Tibial nerve (tissue), 4 donors: ENCODE measurements around the gene MRPL2. TPM values are rescaled to one million over a fixed set of nuclear protein-coding genes. Genes with fewer than 3 reads are reported as not detected.
A peak's percentile ranks its signal among the peaks of the same experiment; 100 is the strongest.

ENCODE experiments used
- DNase-seq, 2 donors: peaks; one replicate each; pipeline ENCODE4 v3.0.0-alpha.2; 2019; ENCODE audit warnings: low spot score in 2 of 2
- H3K27ac ChIP-seq, 4 donors: fragments of 200-600 bp; sonication (generic) in 3 of 4; one replicate each; pipeline ENCODE4 v1.5.1; 2017 to 2019; ENCODE audit warnings: mild to moderate bottlenecking in 1 of 4
- H3K27me3 ChIP-seq, 2 donors: fragments of 200-600 bp; sonication (generic) in 1 of 2; one replicate each; pipeline versions ENCODE4 v1.5.1 to v1.6.0; 2017 to 2019
- H3K36me3 ChIP-seq, 3 donors: fragments of 200-600 bp; sonication (generic); one replicate each; pipeline ENCODE4 v1.5.1; 2018 to 2019
- H3K4me1 ChIP-seq, 4 donors: fragments of 200-600 bp; sonication (generic) in 3 of 4; one replicate each; pipeline ENCODE4 v1.5.1; 2017 to 2019
- H3K4me3 ChIP-seq, 4 donors: fragments of 200-600 bp; sonication (generic) in 3 of 4; one replicate each; pipeline ENCODE4 v1.5.1; 2017 to 2019; ENCODE audit warnings: mild to moderate bottlenecking in 1 of 4, moderate library complexity in 1 of 4
- H3K9me3 ChIP-seq, 4 donors: fragments of 200-600 bp; sonication (generic) in 3 of 4; one replicate each; pipeline ENCODE4 v1.5.1; 2017 to 2019
- CTCF ChIP-seq, 5 experiments: fragments of 200-600 bp in 3 of 5; fragments of 450-650 bp in 2 of 5; sonication (generic) in 3 of 5; IDR thresholded peaks; one replicate each; pipeline ENCODE4 v1.5.1; 2016 to 2019; ENCODE audit warnings: antibody characterized with exemption in 5 of 5, mild to moderate bottlenecking in 3 of 5, moderate library complexity in 2 of 5
- EP300 ChIP-seq, 2 donors: sonication (generic); formaldehyde crosslinking; IDR thresholded peaks; one replicate each; pipeline ENCODE4 v1.6.1; 2017; ENCODE audit warnings: antibody characterized with exemption in 2 of 2, mild to moderate bottlenecking in 1 of 2
- POLR2A ChIP-seq, 2 donors: fragments of 450-650 bp; IDR thresholded peaks; one replicate each; pipeline ENCODE4 v1.6.1; 2017; ENCODE audit warnings: antibody characterized with exemption in 2 of 2, mild to moderate bottlenecking in 2 of 2, moderate library complexity in 2 of 2
- WGBS, 2 donors: methylation state at CpG; one replicate each; pipeline ENCODE4 v1.1.5; 2018; 5-methylcytosine and 5-hydroxymethylcytosine counted together
- total RNA-seq, 4 donors: library from RNA; depleted of rRNA; stranded (reverse); fragments of >200 nt; gene quantifications; one replicate each; pipeline ENCODE4 v1.1.0, GENCODE V29; 2016

MRPL2 gene
- total RNA-seq, 4 donors from 2014 or later: 8.4 to 17.3 (median 11.6) TPM

- peak; percentile 98 to 99 for DNase-seq
- H3K27ac ChIP-seq: peak within 1 kb of the TSS; percentile 69 to 89 (median 84)
- H3K27me3 ChIP-seq: no peaks in the 10 kb centered on the region
- TF ChIP-seq EP300 (IDR thresholded peaks at IDR 0.05): peak; percentile 92 to 94
- peak; percentile 23 to 57 for TF ChIP-seq POLR2A (IDR thresholded peaks at IDR 0.05)
- TF ChIP-seq CTCF (IDR thresholded peaks at IDR 0.05): peak in 1 of 5 experiments; percentile 32
- peaks cover 5 to 58% (median 19%) of the 10 kb centered on the region in 4 donors for H3K4me1 ChIP-seq
- WGBS, 2 donors: 0 to 1% methylated on average over 46 to 51 of the region's 51 CpGs
- H3K4me3 ChIP-seq: peak within 1 kb of the TSS; percentile 76 to 86 (median 80)
- peaks cover 0 to 58% (median 5%) of the 10 kb centered on the region in 3 donors for H3K36me3 ChIP-seq
- H3K9me3 ChIP-seq: no peaks in the 10 kb centered on the region
These were observed 45.3 kb downstream of the MRPL2 start, which contains the start of the genes KLHDC3 and MEA1 for GRCh38 chr6:43013843-43014433. KLHDC3 (plus strand) TSS chr6:43014249; CDS start chr6:43017193, 2,944 bp downstream. MEA1 (minus strand) TSS chr6:43013946; CDS start chr6:43013813, 133 bp downstream.

GRCh38 chr6:43013097-43013842 is 46.0 kb downstream of the MRPL2 start:
- DNase-seq: no peak
- 2 to 3% methylated on average over 21 to 25 of the region's 25 CpGs for WGBS, 2 donors
- TF ChIP-seq EP300 (IDR thresholded peaks at IDR 0.05) (no peak), POLR2A (IDR thresholded peaks at IDR 0.05) (no peak), CTCF (IDR thresholded peaks at IDR 0.05) (no peak)
- H3K27me3 ChIP-seq: no peaks in the 10 kb centered on the region
- H3K27ac ChIP-seq: peak overlapping the region; percentile 69 to 89 (median 79)
- peaks cover 5 to 56% (median 19%) of the 10 kb centered on the region in 4 donors for H3K4me1 ChIP-seq
- H3K9me3 ChIP-seq: no peaks in the 10 kb centered on the region
- peaks cover 0 to 58% (median 8%) of the 10 kb centered on the region in 3 donors for H3K36me3 ChIP-seq
- peak overlapping the region; percentile 62 to 80 (median 78) for H3K4me3 ChIP-seq

- no peaks in the 10 kb centered on the region for H3K27me3 ChIP-seq
- H3K4me3 ChIP-seq: no peak overlapping the region
- WGBS, 2 donors: 83 to 84% methylated on average over 6 of the region's 6 CpGs
- no peaks in the 10 kb centered on the region for H3K9me3 ChIP-seq
- no peak for DNase-seq
- H3K36me3 ChIP-seq: peaks cover 0 to 58% (median 8%) of the 10 kb centered on the region in 3 donors
- H3K4me1 ChIP-seq: peaks cover 5 to 52% (median 19%) of the 10 kb centered on the region in 4 donors
- H3K27ac ChIP-seq: no peak overlapping the region
- no peak for TF ChIP-seq CTCF (IDR thresholded peaks at IDR 0.05)
- no peak for TF ChIP-seq EP300 (IDR thresholded peaks at IDR 0.05)
- no peak for TF ChIP-seq POLR2A (IDR thresholded peaks at IDR 0.05)
These were observed 46.9 kb downstream of the MRPL2 start for GRCh38 chr6:43012364-43012763.

- no peaks in the 10 kb centered on the region for H3K9me3 ChIP-seq
- no peaks in the 10 kb centered on the region for H3K27me3 ChIP-seq
- no peak for DNase-seq
- no peak for TF ChIP-seq CTCF (IDR thresholded peaks at IDR 0.05)
- TF ChIP-seq POLR2A (IDR thresholded peaks at IDR 0.05): no peak
- no peak for TF ChIP-seq EP300 (IDR thresholded peaks at IDR 0.05)
- no peak overlapping the region for H3K4me3 ChIP-seq
- 66 to 69% methylated on average over 5 to 6 of the region's 6 CpGs for WGBS, 2 donors
- no peak overlapping the region for H3K27ac ChIP-seq
- H3K4me1 ChIP-seq: peaks cover 5 to 40% (median 15%) of the 10 kb centered on the region in 4 donors
- H3K36me3 ChIP-seq: peaks cover 0 to 64% (median 8%) of the 10 kb centered on the region in 3 donors
These were observed 48.0 kb downstream of the MRPL2 start for GRCh38 chr6:43011207-43011606.

- Histone ChIP-seq H3K27me3 (no peaks in the 10 kb centered on the region), H3K9me3 (no peaks in the 10 kb centered on the region), H3K36me3 (peaks cover 0 to 70% (median 8%) of the 10 kb centered on the region in 3 donors), H3K27ac (no peak overlapping the region), H3K4me3 (no peak overlapping the region), H3K4me1 (peaks cover 0 to 22% (median 3%) of the 10 kb centered on the region in 4 donors)
- DNase-seq: no peak
- no peak for TF ChIP-seq POLR2A (IDR thresholded peaks at IDR 0.05)
- peak in 2 of 5 experiments; percentile 10 to 13 for TF ChIP-seq CTCF (IDR thresholded peaks at IDR 0.05)
- TF ChIP-seq EP300 (IDR thresholded peaks at IDR 0.05): no peak
- WGBS, 2 donors: 65 to 69% methylated on average over 6 of the region's 6 CpGs
These were observed 50.1 kb downstream of the MRPL2 start for GRCh38 chr6:43009124-43009523.
